GM21529 (cell line): ENCODE data around the gene MSL1.
A peak's percentile ranks its signal among the peaks of the same experiment; 100 is the strongest.

ENCODE experiments used
- ATAC-seq: cut with Tn5 transposase; IDR thresholded peaks from one replicate; pipeline ENCODE4 v1.9.1; 2021; ENCODE audit not compliant: unreplicated experiment

The MSL1 gene

GRCh38 chr17:40103688-40104087 lies 18.1 kb upstream of the MSL1 start:
- ATAC-seq, result no peak

GRCh38 chr17:40104594-40105486 lies 16.9 kb upstream of the MSL1 start:
- ATAC-seq, result no peak

- ATAC-seq, result no peak
Measured at GRCh38 chr17:40105861-40106759, 15.7 kb upstream of the MSL1 start.

- no peak for ATAC-seq
Measured at GRCh38 chr17:40106760-40107521, 14.8 kb upstream of the MSL1 start.

- ATAC-seq, result no peak
Measured at GRCh38 chr17:40107522-40108174, 14.1 kb upstream of the MSL1 start.

GRCh38 chr17:40108970-40109824 lies 12.6 kb upstream of the MSL1 start:
- ATAC-seq, result no peak

GRCh38 chr17:40110026-40110845 lies 11.5 kb upstream of the MSL1 start:
- no peak for ATAC-seq

GRCh38 chr17:40111221-40112128 lies 10.3 kb upstream of the MSL1 start:
- ATAC-seq, result no peak

- ATAC-seq, result no peak
Measured at GRCh38 chr17:40112191-40112711, 9.5 kb upstream of the MSL1 start.

- ATAC-seq, result no peak
Measured at GRCh38 chr17:40112718-40113109, 9.1 kb upstream of the MSL1 start.

GRCh38 chr17:40113110-40113906 lies 8.5 kb upstream of the MSL1 start:
- ATAC-seq, result peak; percentile 83

GRCh38 chr17:40113907-40114245 lies 7.9 kb upstream of the MSL1 start:
- ATAC-seq, result no peak

- no peak for ATAC-seq
Measured at GRCh38 chr17:40115101-40115436, 6.7 kb upstream of the MSL1 start.

- peak; percentile 40 for ATAC-seq
Measured at GRCh38 chr17:40122136-40122998, 596 bp downstream of the MSL1 start.

- ATAC-seq, result peak; percentile 25
Measured at GRCh38 chr17:40122999-40123810, 1.4 kb downstream of the MSL1 start.
